Upper lobe of left lung (tissue), 4 donors: Measurements from ENCODE around the gene AXDND1.
"Not testable (repeated sequence)": the region's sequence is repeated elsewhere in the genome, so short reads cannot be mapped to it uniquely, and the experiment has no call there.

Source experiments
- CTCF ChIP-seq, 6 experiments: fragments of 450-650 bp in 4 of 6; fragments of 200-600 bp in 2 of 6; sonication (generic) in 2 of 6; IDR thresholded peaks; one replicate each; pipeline ENCODE4 v1.5.1; 2016 to 2019; ENCODE audit warnings: antibody characterized with exemption in 6 of 6
- EP300 ChIP-seq, 4 donors: sonication (generic); formaldehyde crosslinking; IDR thresholded peaks; one replicate each; pipeline ENCODE4 v1.5.1; 2017; ENCODE audit warnings: antibody characterized with exemption in 4 of 4, control low read depth in 2 of 4
- POLR2A ChIP-seq, 4 donors: fragments of 450-650 bp; IDR thresholded peaks; one replicate each; pipeline ENCODE4 v1.5.1; 2016 to 2017; ENCODE audit warnings: antibody characterized with exemption in 4 of 4, mild to moderate bottlenecking in 2 of 4

- not testable (repeated sequence) for TF ChIP-seq CTCF, POLR2A, EP300 (IDR thresholded peaks at IDR 0.05)
Observed at GRCh38 chr1:179442846-179443245, 77.1 kb downstream of the AXDND1 start.
